GM21390 (cell line): ENCODE measurements around the gene NUP133.

Source experiments
- ATAC-seq: cut with Tn5 transposase; IDR thresholded peaks from one replicate; pipeline ENCODE4 v1.9.1; 2021; ENCODE audit not compliant: unreplicated experiment

Gene NUP133

GRCh38 chr1:229452956-229453801 is 55.0 kb downstream of the NUP133 start:
- no peak for ATAC-seq

GRCh38 chr1:229448845-229449244 is 59.3 kb downstream of the NUP133 start:
- ATAC-seq: no peak

- no peak for ATAC-seq
Observed at GRCh38 chr1:229448354-229448753, 59.8 kb downstream of the NUP133 start.

GRCh38 chr1:229447809-229448252 is 60.3 kb downstream of the NUP133 start:
- ATAC-seq: no peak

GRCh38 chr1:229445828-229446227 is 62.3 kb downstream of the NUP133 start:
- ATAC-seq: no peak

GRCh38 chr1:229440851-229441537 is 67.1 kb downstream of the NUP133 start:
- ATAC-seq: peak; percentile 96

- no peak for ATAC-seq
Observed at GRCh38 chr1:229438021-229438420, 70.1 kb downstream of the NUP133 start.

GRCh38 chr1:229437443-229437842 is 70.7 kb downstream of the NUP133 start:
- ATAC-seq: no peak

GRCh38 chr1:229436201-229436600 is 71.9 kb downstream of the NUP133 start:
- no peak for ATAC-seq

- ATAC-seq: no peak
Observed at GRCh38 chr1:229434641-229435051, 73.5 kb downstream of the NUP133 start.

- ATAC-seq: no peak
Observed at GRCh38 chr1:229434005-229434640, 74.0 kb downstream of the NUP133 start, which contains the start of gene ACTA1. ACTA1 (minus strand) TSS chr1:229434094; CDS start chr1:229433115, 979 bp downstream.

GRCh38 chr1:229433364-229434004 is 74.7 kb downstream of the NUP133 start:
- no peak for ATAC-seq

GRCh38 chr1:229432905-229433304 is 75.2 kb downstream of the NUP133 start:
- ATAC-seq: no peak

GRCh38 chr1:229432116-229432461 is 76.1 kb downstream of the NUP133 start:
- ATAC-seq: no peak

- no peak for ATAC-seq
Observed at GRCh38 chr1:229431284-229432115, 76.6 kb downstream of the NUP133 start.

- no peak for ATAC-seq
Observed at GRCh38 chr1:229430761-229431283, 77.3 kb downstream of the NUP133 start.

- no peak for ATAC-seq
Observed at GRCh38 chr1:229428256-229428655, 79.9 kb downstream of the NUP133 start.

- ATAC-seq: no peak
Observed at GRCh38 chr1:229427572-229427971, 80.6 kb downstream of the NUP133 start.

- ATAC-seq: no peak
Observed at GRCh38 chr1:229425564-229426159, 82.5 kb downstream of the NUP133 start.

- no peak for ATAC-seq
Observed at GRCh38 chr1:229420765-229421164, 87.4 kb downstream of the NUP133 start.
